Myocyte (in vitro differentiated cells): Measurements from ENCODE around the gene EWSR1. TPM values are rescaled to one million over a fixed set of nuclear protein-coding genes. Genes with fewer than 3 reads are reported as not detected.

Source experiments
- DNase-seq: peaks from one replicate; pipeline ENCODE4 v3.0.0-alpha.2; 2012; ENCODE audit warnings: low read depth
- total RNA-seq: library from RNA; depleted of rRNA; stranded (reverse); fragments of >200 nt; gene quantifications from 2 replicates; pipeline ENCODE4 v1.2.3, GENCODE V29; 2014

Gene EWSR1
- total RNA-seq, 1 donor from 2014 or later = 232 TPM

DNA sequence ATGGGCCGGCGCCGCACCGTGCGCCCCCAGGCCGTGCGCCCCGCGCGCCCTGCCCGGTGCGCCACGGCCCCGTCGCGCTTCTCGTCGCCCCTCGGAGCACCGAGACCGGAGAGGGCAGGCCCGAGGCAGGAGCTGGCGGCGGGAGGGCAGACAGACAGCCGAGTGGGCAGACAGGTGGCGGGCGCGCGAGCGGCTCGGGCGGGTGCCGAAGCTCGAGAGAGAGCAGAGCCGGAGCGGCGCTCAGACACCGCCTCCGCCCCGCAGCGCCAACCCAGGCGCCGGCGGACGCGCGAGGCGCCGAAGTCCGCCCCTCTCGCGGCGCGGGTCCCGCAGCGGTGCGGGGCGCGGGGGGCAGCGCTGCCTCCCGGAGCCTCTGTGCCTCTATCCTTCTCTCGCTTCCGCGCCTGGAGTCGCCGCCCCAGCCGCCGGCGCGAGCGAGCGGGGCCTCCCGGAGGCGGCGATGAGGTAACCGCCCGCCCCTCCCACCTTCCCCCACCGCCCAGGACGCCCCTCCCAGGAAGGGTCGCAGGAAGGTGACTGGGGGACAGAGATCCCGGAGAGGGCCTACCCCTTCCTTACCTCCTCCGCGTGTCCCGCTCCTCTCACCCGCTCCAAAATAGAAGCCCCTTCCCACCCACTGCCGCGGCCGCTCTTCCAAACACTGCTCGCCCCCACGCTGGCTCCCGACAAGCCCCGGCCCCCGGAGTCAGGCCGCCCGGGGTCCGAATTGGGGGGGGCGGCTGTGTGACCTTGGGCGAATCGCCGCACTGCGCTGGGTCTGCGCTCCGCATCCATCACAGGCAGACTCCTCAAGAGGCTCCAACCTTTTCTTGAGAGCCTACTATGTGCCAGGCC, 47.4 kb downstream of the EWSR1 start, which contains the start of gene RASL10A:
TSS of gene RASL10A (minus strand) at position 412 of the 855 bp plus-strand sequence. CDS start 451 bp downstream, outside the sequence.
- no peak for DNase-seq

GRCh38 chr22:29316141-29316828, 48.2 kb downstream of the EWSR1 start:
- DNase-seq = no peak

- DNase-seq = no peak
Measured at GRCh38 chr22:29317827-29318454, 49.9 kb downstream of the EWSR1 start.

DNA sequence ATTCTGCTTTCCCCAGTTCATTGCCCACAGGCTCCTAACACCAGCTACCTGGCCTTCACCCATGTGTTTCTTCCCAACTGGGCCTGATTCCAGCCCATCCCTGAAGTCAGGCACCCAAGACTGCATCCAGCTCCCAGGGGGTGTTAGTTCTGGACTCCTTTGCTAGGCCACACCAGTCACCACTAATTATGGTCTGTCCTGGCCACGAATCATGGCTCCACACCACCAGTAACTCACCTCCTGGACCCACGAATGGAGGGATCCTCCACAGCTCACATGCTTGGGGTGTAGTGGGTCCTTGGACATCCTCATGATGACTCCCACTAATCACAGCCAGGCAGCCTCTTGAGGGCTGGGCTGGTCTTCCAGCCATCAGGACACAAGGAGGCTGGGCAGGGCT, 51.0 kb downstream of the EWSR1 start:
- DNase-seq = no peak

GRCh38 chr22:29320546-29320945, 52.5 kb downstream of the EWSR1 start:
- no peak for DNase-seq

GRCh38 chr22:29323641-29324040, 55.6 kb downstream of the EWSR1 start:
- no peak for DNase-seq

- no peak for DNase-seq
Measured at GRCh38 chr22:29325356-29325755, 57.3 kb downstream of the EWSR1 start.

GRCh38 chr22:29325785-29326315, 57.8 kb downstream of the EWSR1 start:
- DNase-seq = no peak

GRCh38 chr22:29326481-29326880, 58.4 kb downstream of the EWSR1 start:
- no peak for DNase-seq

DNA sequence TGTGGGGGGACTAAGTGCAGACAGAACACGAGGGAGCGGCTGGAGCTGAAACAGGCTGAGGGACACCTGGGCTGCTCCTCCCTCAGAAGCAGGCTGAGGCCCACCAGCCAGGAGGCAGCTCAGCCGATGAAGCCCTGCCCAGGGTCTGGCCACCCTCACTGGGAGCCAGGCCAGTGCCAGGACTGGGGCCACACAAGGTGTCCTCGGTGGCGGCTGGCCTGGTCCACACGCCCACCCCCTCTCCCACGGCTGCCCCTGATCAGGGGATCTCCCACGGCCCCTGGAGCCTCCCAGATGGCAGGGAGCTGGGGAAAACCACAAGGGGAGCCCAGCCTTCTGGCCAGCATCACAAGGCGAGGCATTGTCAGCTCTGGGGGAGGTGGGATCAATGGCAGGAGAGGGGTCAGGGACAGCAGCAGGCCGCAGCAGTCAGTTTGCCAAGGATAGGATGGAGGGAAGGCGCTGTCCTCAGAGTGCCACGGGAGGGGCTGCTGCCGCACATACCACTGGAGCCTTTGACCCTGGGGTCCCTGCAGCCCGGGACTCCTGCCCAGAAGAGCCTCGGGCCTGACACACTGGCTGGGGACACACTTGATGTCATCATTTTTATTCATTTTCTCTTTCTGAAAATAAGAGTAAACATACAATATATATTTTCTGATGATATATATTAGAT, 59.2 kb downstream of the EWSR1 start:
- DNase-seq = no peak

DNA sequence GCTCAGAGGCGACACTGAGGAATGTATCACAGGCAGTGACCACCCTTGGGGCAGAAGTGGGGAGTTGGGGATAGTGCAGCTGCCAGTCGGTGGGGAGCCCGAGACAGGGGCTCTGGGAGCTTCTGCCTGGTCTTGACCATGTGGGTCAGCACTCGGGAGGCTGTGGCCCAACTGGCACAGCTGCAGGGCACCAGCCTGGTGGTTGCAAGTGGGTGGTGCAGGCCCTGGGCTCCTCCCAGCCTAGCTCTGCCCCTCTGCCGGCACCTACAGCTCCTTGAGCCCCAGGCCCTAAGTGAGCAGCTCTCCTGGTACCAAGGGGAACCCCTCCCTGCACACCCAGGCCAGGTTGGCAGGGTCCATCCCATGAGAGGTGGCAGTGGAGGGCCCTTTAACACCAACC, 60.0 kb downstream of the EWSR1 start:
- peak; percentile 81 for DNase-seq

DNA sequence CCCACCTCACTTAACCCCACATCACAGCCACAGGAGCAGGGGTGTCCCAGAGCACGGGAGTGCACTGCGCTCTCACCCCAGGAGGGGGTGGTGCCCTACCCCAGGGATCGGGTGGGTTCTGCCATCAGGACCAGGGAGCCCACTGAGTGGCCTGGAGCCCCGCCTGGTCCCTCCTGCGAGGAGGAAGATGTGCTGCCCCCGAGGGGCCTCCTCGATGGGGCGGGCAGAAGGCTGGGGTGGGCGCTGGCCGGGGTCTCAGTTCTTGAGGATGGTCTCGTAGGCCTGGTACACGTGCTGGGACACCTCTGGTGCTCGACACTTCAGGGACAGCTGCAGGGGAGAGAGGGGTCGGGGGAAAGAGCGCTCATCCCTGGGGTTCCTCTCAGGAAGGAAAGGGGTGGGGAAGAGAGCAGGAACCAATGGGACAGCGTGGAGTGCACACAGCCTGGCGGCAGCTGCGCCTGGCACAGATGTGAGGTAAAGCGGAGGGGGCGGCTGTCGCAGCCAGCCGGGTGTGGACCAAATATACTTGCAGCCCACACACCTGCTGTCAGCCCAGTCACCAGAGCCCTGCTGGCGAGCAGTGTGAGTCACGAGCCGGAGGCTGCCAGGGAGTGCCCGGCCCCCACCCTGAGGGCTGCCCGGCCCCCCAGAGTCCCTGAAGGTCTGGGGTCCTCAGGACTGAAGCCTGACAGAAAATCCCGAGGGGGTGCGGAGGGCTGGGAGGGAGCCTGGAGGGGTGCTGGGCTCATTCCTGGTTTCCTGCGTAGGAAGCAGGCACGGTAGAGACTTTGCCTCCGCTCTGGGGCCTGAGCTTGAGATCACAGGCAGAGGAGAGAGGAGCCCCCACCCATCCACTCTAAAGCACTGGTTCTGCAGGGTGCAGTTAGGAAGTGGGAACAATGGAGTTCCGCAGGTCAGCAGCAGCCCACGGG, 60.8 kb downstream of the EWSR1 start:
- DNase-seq = peak; percentile 93

GRCh38 chr22:29329581-29329980, 61.5 kb downstream of the EWSR1 start:
- no peak for DNase-seq

DNA sequence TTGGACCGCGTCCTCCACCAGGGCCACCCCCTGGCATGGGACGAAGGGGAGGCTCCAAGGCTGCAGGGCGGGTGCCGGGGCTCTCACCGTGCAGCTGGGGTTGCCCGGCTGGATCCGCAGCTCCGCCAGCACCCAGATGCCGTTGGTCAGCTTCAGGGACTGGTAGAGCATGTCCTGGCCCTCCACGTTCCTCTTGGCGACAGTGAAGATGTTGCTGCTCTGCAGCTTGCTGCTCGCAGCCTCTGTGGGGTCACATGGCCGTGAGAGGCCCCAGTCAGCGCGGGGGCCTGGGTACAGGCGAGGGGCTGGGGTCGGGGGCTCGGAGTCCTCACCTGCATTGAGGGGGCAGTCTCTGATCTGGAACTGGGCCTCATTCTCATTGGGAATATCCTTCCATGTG, 62.2 kb downstream of the EWSR1 start:
- no peak for DNase-seq

DNA sequence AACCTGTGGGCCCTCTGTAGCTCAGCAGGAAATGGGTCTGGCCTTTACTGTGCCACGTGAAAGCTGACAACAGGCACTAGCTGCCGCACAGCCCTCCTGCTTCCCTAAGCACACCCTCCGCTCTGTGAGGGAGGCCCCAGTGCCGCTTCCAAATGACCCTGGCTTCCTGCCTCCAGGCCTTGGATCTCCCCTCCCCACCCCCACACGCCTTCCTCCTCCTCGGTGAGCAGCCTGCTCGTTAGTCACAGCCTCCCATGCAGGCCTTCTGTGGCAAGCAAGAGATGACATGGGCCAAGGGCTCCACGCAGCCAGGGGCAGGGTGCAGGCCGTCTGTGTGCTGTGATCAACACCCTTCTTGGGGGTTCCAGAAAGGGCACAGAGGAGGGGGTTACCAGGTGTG, 62.7 kb downstream of the EWSR1 start:
- no peak for DNase-seq

GRCh38 chr22:29331213-29331612, 63.1 kb downstream of the EWSR1 start:
- no peak for DNase-seq

DNA sequence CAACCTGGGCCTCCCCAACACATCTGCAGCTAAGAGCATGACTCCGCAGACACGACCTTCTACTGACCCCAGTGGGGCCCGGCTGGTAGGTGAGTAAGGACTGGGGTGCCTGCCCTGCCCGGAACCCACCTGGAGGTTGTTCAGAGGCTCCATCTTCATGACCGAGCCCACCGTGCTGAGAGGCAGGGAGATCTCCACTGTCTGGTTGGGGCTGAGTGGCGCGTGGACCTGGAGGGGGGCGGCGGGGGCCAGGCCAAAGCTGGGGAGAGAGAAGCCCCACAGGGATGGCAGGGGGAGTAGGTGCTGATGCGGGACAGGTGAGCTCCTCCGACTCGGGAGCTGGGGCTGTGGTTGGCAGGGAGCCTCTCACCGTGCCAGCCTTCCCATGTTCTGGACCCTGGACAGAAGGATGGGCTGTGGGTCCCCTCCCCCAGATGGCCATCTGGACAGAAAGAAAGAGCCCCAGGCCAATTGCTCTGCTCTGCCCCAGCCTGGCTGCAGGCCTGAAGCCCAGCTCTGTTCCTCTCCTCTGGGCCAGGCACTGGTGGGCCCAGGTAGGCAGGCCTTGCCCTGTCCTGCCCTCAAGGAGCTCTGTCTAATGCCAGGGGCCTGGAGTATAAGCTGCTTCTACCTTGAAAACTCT, 63.7 kb downstream of the EWSR1 start:
- no peak for DNase-seq

- DNase-seq = no peak
Measured at GRCh38 chr22:29332886-29333496, 64.9 kb downstream of the EWSR1 start.

DNA sequence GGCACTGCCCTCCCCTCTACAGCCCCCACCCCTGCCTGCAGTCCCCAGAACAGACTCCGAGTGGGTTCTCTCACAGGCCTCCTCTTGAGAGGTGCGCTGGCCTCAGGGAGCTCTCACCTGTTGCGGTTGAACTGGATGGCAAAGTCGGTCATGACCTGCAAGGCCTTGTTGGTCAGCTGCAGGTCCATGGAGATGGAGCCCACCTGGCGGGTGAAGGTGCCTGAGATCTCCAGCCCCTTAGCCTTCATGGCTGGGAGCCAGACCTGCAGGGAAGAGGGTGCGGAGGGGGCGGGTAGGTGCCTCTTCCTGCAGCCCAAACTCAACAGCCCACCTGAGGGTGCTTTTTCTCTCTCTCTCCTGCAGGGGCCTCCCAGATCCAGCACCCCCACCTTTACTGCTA, 66.1 kb downstream of the EWSR1 start:
- no peak for DNase-seq
